Epithelial cell of prostate (primary cell): Measurements from ENCODE around the gene SMARCC1.
"Not testable (repeated sequence)": the region's sequence is repeated elsewhere in the genome, so short reads cannot be mapped to it uniquely, and the experiment has no call there.

Experiments used
- DNase-seq: peaks from one replicate; pipeline ENCODE4 v3.0.0-alpha.2; 2011; ENCODE audit warnings: low read depth, low spot score
- H3K27ac ChIP-seq: fragments of 450-650 bp; 2 replicates; pipeline ENCODE4 v1.5.1; 2017; ENCODE audit warnings: mild to moderate bottlenecking

The SMARCC1 gene

GRCh38 chr3:47781685-47782445 lies at the start of gene SMARCC1:
TSS of gene SMARCC1 (minus strand) at chr3:47781893. CDS start at chr3:47781797, 96 bp downstream.
- DNase-seq, result peak; percentile 84
- peak within 1 kb of the TSS; percentile 94 for H3K27ac ChIP-seq

- DNase-seq, H3K27ac ChIP-seq: not testable (repeated sequence)
These were observed 47.8 kb upstream of the SMARCC1 start for GRCh38 chr3:47829482-47829881.

- H3K27ac ChIP-seq, result peak overlapping the region; percentile 41
- no peak for DNase-seq
These were observed 43.9 kb upstream of the SMARCC1 start for GRCh38 chr3:47825590-47825989.

GRCh38 chr3:47824541-47825473 lies 43.1 kb upstream of the SMARCC1 start:
- H3K27ac ChIP-seq, result peak overlapping the region; percentile 41
- DNase-seq, result no peak

DNA sequence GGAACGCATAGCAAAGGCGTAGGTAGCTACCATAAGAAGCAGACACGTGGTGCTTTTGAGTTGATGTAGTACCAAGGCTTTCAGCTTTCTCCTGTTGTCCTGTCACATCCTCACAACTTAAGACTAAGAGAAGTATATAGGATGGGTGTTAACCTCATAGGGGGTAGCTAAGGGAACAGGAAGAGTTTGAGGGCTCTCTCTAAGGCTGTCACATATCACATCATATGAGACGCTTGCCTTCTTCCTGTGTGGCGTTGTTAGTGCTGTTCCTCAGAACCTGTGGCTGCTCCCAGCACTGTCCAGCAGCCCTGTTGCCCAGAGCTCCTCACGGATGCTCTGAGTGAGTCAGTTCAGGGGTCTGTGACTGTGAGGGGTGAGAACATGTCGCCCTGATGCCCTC lies 35.9 kb upstream of the SMARCC1 start:
- no peak overlapping the region for H3K27ac ChIP-seq
- no peak for DNase-seq

GRCh38 chr3:47813551-47814177 lies 32.0 kb upstream of the SMARCC1 start:
- no peak overlapping the region for H3K27ac ChIP-seq
- no peak for DNase-seq

DNA sequence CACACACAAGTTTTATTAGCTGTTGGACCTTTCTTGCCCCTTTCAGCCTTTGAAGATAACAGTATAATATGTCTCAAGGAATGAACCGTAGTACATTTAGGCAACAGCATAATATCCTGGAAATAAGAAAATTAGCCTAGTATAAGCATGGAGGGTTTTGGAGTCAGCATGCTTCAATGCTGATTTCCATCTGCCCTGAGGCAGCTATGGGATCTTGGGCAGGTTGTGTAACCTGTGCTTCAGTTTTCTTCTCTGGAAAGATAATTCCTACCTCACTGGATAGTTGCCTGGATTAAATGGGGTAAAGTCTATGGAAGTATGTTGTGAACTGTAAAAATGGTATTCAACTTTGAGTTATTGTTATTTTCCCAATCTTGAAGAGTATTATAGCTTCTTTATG lies 22.9 kb upstream of the SMARCC1 start:
- no peak overlapping the region for H3K27ac ChIP-seq
- DNase-seq, result no peak

DNA sequence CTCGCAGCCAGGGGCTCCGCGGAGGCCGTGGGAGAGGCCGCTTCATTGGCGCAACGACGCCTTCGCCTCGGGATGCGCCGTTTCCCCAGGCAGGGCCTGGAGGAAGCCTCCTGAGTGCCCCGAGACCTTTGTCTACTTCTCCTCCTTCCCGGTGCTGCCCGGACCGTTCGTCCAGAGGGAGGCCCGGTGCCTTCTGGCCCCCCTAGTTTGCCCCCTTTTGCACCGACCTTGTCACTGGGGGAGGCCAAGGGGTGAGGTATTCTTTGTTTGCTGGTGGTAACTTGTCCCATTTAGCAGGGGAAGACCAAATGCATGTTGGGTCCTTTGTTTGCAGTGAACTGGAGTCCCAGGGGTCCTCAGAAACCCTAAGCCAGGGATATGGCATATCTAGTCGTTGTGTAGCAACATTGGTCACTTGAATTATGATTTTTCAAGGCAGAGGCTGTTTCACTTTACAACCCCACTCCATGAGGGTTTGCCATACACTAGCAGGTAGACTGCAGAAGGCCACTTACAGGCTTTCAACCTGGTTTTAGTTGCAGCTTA lies 21.9 kb upstream of the SMARCC1 start:
- peak overlapping the region; percentile 97 for H3K27ac ChIP-seq
- no peak for DNase-seq

GRCh38 chr3:47802734-47803479 lies 21.2 kb upstream of the SMARCC1 start, which contains the start of gene DHX30:
TSS of gene DHX30 (plus strand) at chr3:47803138. CDS start at chr3:47810684, 7,546 bp downstream.
- no peak for DNase-seq
- peak within 1 kb of the TSS; percentile 97 for H3K27ac ChIP-seq

DNA sequence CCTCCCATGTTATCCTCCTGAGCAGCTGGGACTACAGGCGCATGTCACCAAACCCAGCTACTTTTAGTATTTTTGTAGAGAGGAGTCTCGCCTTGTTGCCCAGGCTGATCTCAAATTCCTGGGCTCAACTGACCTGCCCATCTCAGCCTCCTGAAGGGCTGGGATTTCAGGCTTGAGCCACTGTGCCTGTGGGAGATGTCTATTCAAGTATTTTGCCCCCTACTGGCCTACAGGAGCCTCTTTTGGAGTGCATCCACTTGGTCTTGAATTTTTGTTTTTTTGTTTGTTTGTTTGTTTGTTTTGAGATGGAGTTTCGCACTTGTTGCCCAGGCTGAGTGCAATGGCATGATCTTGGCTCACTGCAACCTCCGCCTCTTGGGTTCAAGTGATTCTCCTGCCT lies 18.0 kb upstream of the SMARCC1 start:
- DNase-seq, result no peak

GRCh38 chr3:47794544-47794943 lies 12.9 kb upstream of the SMARCC1 start:
- H3K27ac ChIP-seq, result no peak overlapping the region
- no peak for DNase-seq

More for the DNA sequence above, 18.0 kb upstream of the SMARCC1 start:
- H3K27ac ChIP-seq, result no peak overlapping the region

- DNase-seq, result no peak
- no peak overlapping the region for H3K27ac ChIP-seq
These were observed 11.0 kb upstream of the SMARCC1 start for GRCh38 chr3:47792699-47793098.

- DNase-seq, result no peak
- H3K27ac ChIP-seq, result no peak overlapping the region
These were observed 9.6 kb upstream of the SMARCC1 start for GRCh38 chr3:47791193-47791855.

DNA sequence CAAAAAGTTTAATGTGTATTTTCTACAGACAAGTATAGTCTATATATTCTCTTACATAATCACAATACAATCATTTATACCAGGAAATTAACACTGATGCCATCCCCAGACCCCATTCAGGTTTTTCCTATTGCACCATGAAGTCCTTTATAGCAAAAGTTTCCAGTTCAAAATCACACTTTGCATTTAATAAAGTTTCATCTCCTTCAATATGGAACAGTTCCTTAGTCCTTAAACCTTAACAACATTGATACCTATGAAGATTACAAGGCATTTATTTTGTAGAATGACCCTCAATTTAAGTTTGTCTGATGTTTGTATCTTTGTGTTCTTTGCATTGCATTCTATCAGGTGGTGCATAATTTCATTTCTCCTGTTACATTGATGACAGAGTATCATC lies 2.0 kb upstream of the SMARCC1 start:
- H3K27ac ChIP-seq, result no peak overlapping the region
- DNase-seq, result no peak

- no peak for DNase-seq
- peak overlapping the region; percentile 94 for H3K27ac ChIP-seq
These were observed 984 bp upstream of the SMARCC1 start for GRCh38 chr3:47782446-47783308.

DNA sequence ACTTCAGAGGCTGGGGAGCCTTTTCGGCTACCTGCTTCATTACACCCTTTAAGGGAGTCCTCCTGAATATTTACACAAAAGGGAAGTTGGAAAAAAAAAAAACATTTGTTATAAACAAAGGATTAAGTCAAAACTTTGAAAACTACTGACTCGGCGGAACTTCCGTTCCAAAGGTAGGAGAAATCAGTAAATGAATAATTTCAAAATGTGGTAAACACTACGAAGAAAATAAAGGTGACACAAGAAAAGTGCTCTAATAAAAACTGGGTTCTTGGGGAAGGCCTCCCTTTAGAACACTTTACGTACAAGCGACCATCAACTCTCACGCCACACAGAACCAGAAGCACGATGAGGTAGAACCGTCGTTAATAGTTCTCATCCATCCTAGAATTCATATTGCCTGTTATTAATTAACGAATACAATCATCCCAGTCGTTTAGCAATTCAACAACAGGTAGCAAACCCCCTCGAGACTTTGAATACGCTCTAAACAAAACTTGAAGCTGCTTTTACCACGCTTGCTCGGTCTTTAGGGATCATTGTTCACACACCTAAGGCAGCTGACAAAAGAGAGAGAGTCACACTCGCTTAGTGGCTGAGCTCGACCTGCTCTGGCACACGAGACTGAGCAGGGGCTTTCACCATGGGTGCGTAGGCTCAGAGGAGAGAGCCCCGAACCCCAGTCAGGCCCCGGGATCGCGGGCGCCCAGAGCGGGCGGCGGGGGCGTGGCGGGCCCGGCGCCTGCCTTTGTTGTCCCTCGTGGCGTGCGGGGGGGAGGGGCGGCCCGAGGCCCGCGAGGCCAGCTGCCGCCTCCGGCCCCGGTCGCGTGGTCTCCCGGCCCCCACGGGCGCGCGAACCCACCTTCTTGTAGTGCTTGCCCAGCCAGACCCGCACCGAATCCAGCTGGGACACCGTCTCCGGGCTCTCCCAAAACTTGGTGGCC lies 680 bp downstream of the SMARCC1 start:
- peak overlapping the region; percentile 94 for H3K27ac ChIP-seq
- DNase-seq, result no peak

DNA sequence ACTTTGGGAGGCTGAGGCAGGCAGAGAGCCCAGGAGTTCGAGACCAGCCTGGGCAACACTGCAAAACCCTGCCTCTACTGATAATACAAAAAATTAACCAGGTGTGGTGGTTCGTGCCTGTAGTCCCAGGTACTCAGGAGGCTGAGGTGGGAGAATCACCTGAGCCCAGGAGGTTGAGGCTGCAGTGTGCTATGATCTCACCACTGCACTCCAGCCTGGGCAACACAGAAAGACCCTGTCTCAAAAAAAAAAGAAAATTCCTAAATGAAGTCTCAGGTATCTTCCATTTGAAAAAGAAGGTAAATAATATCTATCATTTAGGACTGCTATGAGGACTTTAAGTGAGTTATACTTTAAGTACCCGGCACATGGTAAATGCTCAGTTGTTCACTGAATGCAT lies 2.9 kb downstream of the SMARCC1 start:
- H3K27ac ChIP-seq, result no peak overlapping the region
- no peak for DNase-seq
